ENCODE results near the gene RASAL2. TPM values are rescaled to one million over a fixed set of nuclear protein-coding genes. Genes with fewer than 3 reads are reported as not detected.
"Not testable (repeated sequence)": the region's sequence is repeated elsewhere in the genome, so short reads cannot be mapped to it uniquely, and the experiment has no call there.

The RASAL2 gene
- total RNA-seq, 2 donors from 2014 or later = 9.9 to 20.4 TPM

DNA sequence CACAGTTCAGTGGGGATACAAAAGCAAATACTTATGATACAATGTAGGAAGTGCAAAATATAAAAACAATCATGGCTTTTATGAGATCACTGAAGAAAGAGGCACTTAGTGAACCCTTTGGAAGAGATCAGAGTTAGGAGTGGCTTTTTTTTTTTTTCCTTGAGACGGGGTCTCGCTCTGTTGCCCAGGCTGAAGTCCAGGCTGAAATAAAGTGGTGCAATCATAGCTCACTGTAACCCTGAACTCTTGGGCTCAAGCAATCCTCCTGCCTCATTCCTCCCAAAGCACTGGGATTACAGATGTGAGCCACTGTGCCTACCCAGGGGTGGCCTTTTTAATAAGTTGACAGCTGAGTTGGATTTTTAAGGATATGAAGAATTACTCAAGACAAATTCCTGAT is 17.3 kb upstream of the RASAL2 start:
- DNase-seq = no peak
- WGBS, 2 donors = 53 to 91% methylated on average over 2 of the region's 2 CpGs

DNA sequence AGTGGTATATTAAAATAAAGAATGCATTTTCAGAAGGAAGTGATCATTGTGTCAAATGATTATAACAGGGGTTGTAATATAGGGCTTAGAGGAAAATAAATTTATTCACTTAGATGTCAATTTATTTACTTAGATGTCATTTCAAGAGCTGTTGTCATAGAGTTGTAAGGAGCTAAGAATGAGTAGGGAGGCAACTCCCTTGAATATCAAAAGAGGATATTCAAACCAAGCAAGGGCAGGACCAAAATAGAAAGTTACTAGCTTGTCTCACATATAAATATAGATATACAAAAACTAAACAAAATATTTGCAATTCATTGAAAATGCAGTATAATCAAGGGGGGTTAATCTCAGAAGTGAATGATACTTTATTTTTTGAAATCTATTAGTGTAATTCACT is 16.0 kb upstream of the RASAL2 start:
- no peaks in the 10 kb centered on the region for H3K4me1 ChIP-seq
- H3K27me3 ChIP-seq = no peaks in the 10 kb centered on the region
- no peaks in the 10 kb centered on the region for H3K9me3 ChIP-seq
- H3K36me3 ChIP-seq (replicated peaks in 1 of 2; ENCODE audit: insufficient read depth in 1 of 2, low read depth in 2 of 2) = no peaks in the 10 kb centered on the region
- DNase-seq (no peak), ATAC-seq (no peak)
- H3K4me3 ChIP-seq = no peak overlapping the region
- H3K27ac ChIP-seq = no peak overlapping the region
- TF ChIP-seq, protein P1, sequence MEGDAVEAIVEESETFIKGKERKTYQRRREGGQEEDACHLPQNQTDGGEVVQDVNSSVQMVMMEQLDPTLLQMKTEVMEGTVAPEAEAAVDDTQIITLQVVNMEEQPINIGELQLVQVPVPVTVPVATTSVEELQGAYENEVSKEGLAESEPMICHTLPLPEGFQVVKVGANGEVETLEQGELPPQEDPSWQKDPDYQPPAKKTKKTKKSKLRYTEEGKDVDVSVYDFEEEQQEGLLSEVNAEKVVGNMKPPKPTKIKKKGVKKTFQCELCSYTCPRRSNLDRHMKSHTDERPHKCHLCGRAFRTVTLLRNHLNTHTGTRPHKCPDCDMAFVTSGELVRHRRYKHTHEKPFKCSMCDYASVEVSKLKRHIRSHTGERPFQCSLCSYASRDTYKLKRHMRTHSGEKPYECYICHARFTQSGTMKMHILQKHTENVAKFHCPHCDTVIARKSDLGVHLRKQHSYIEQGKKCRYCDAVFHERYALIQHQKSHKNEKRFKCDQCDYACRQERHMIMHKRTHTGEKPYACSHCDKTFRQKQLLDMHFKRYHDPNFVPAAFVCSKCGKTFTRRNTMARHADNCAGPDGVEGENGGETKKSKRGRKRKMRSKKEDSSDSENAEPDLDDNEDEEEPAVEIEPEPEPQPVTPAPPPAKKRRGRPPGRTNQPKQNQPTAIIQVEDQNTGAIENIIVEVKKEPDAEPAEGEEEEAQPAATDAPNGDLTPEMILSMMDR (IDR thresholded peaks at IDR 0.05) = no peak
- TF ChIP-seq POLR2A (IDR thresholded peaks at IDR 0.05) = no peak
- intact Hi-C loops (cut with DNase I) = no loop called here

More for the DNA sequence above, 17.3 kb upstream of the RASAL2 start:
- no peaks in the 10 kb centered on the region for H3K9me3 ChIP-seq
- ATAC-seq = no peak
- H3K36me3 ChIP-seq (replicated peaks in 1 of 2; ENCODE audit: insufficient read depth in 1 of 2, low read depth in 2 of 2) = no peaks in the 10 kb centered on the region
- H3K27me3 ChIP-seq = no peaks in the 10 kb centered on the region
- H3K4me1 ChIP-seq = no peaks in the 10 kb centered on the region
- H3K4me3 ChIP-seq = no peak overlapping the region
- no peak overlapping the region for H3K27ac ChIP-seq
- intact Hi-C loops (cut with DNase I) = no loop called here
- no peak for TF ChIP-seq POLR2A (IDR thresholded peaks at IDR 0.05)
- TF ChIP-seq, protein P1 (IDR thresholded peaks at IDR 0.05) = no peak

DNA sequence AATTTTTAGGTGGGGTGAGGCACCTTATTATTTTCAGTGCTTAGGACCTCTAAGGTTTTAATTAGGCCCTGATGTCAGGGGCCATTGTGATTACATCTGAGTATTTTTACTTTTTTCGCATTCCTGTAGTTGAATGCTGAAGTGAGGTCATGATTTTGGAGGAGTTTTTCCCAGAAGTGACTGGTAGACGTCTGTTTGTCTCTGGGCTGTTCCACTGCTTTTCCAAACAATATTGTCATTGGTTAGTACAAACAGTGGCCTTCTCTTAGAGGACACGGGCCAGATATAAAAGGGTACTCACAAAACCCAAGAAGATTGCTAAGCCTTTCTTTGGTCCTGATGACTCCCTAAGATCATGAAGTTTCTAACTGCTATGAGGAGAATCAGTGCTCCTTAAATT is 7.6 kb upstream of the RASAL2 start:
- Histone ChIP-seq H3K36me3 (replicated peaks in 1 of 2; ENCODE audit: insufficient read depth in 1 of 2, low read depth in 2 of 2) (no peaks in the 10 kb centered on the region), H3K27ac (no peak overlapping the region), H3K27me3 (no peaks in the 10 kb centered on the region), H3K4me1 (no peaks in the 10 kb centered on the region), H3K9me3 (no peaks in the 10 kb centered on the region), H3K4me3 (no peak overlapping the region)
- intact Hi-C loops (cut with DNase I) = no loop called here
- ATAC-seq (no peak), DNase-seq (no peak)
- WGBS, 2 donors = 62 to 75% methylated on average over 3 of the region's 3 CpGs
- TF ChIP-seq, protein P1 (IDR thresholded peaks at IDR 0.05) = no peak
- TF ChIP-seq POLR2A (IDR thresholded peaks at IDR 0.05) = no peak

DNA sequence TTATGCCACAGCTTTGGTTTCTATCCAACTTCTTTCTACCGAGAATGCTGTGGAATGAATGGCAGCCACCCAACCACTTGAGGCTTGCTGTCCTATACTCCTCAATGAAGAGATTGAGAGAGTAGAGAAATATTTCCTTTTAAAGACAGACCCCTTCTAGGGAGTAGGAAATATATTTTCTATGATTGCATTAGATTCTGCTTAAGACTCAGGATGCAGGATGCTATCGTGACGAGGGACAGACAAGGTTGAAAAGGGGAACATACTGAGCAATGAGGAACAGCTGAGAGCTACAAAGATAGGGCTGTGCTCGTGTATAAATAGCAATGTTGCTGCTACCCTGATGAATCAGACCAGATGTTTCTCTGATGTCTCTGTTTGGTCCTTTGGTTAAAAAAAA is 7.1 kb upstream of the RASAL2 start:
- TF ChIP-seq POLR2A (IDR thresholded peaks at IDR 0.05) = no peak
- TF ChIP-seq, protein P1 (IDR thresholded peaks at IDR 0.05) = no peak
- no peak for ATAC-seq
- Histone ChIP-seq H3K27ac (no peak overlapping the region), H3K36me3 (replicated peaks in 1 of 2; ENCODE audit: insufficient read depth in 1 of 2, low read depth in 2 of 2) (no peaks in the 10 kb centered on the region), H3K4me1 (no peaks in the 10 kb centered on the region), H3K4me3 (no peak overlapping the region), H3K27me3 (no peaks in the 10 kb centered on the region), H3K9me3 (no peaks in the 10 kb centered on the region)
- WGBS, 2 donors = 53 to 62% methylated on average over 4 of the region's 4 CpGs
- peak in 1 of 4 donors; percentile 9 for DNase-seq
- intact Hi-C loops (cut with DNase I) = no loop called here

DNA sequence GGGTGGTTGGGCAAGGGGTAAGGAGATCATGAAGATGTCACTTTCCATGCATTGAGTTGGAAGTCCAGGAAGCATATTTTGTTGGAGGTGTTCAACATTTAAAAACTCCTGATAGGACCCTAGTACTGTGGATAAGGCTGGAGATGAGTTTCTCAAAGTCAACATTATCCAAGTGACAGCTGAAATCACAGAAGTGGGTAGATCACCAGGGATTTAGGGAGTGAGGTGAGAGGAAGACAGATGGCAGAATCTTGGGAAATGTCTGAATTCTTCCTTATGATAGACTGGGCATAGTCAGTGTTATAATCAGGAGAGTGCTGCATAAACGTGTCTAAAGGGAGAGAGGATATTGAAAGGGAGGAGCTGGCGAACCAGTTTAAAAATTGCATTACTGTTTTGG is 5.3 kb upstream of the RASAL2 start:
- WGBS, 2 donors = 58 to 62% methylated on average over 2 of the region's 2 CpGs
- H3K27ac ChIP-seq = no peak overlapping the region
- ATAC-seq = no peak
- no peak overlapping the region for H3K4me3 ChIP-seq
- H3K27me3 ChIP-seq = no peaks in the 10 kb centered on the region
- H3K9me3 ChIP-seq = no peaks in the 10 kb centered on the region
- DNase-seq = no peak
- H3K36me3 ChIP-seq (replicated peaks in 1 of 2; ENCODE audit: insufficient read depth in 1 of 2, low read depth in 2 of 2) = no peaks in the 10 kb centered on the region
- H3K4me1 ChIP-seq = peaks cover 6% of the 10 kb centered on the region
- no peak for TF ChIP-seq POLR2A (IDR thresholded peaks at IDR 0.05)
- TF ChIP-seq, protein P1 (IDR thresholded peaks at IDR 0.05) = no peak
- intact Hi-C loops (cut with DNase I) = no loop called here

DNA sequence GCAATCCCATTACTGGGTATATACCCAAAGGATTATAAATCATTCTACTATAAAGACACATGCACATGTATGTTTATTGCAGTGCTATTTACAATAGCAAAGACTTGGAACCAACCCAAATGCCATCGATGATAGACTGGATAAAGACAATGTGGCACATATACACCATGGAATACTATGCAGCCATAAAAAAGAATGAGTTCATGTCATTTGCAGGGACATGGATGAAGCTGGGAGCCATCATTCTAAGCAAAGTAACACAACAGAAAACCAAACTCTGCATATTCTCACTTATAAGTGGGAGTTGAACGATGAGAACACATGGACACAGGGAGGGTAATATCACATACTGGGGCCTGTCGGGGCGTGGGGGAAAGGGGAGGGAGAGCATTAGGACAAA is 2.5 kb upstream of the RASAL2 start:
- H3K36me3 ChIP-seq (replicated peaks in 1 of 2; ENCODE audit: insufficient read depth in 1 of 2, low read depth in 2 of 2); intact Hi-C loops (cut with DNase I); H3K27me3 ChIP-seq; DNase-seq; ATAC-seq; H3K4me3 ChIP-seq; H3K27ac ChIP-seq; H3K9me3 ChIP-seq: not testable (repeated sequence)
- peaks cover 19% of the 10 kb centered on the region for H3K4me1 ChIP-seq
- WGBS, 2 donors = 86 to 93% methylated on average over 4 of the region's 4 CpGs
